ENCODE data around the gene RAD51B.

DNA sequence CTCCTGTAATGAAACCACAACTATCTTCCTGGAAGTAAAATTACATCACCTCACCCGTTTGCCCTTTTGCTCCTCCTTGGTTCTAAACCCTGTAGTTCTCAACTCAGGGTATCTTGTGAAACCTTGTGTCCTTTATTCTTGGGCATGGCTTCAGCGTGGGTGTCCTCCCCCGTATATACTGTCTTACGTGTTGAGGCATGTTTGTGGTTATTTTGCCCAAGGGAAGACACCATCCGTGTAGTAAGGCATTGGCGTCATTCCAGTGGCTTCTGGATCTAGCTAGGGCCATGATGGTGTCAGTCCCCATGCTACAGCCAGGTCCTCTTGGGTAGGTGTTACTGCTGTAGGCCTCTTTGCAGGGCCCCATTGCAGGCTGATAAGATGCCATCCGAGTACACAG lies 857.9 kb downstream of the RAD51B start:
- TF ChIP-seq, protein P1, sequence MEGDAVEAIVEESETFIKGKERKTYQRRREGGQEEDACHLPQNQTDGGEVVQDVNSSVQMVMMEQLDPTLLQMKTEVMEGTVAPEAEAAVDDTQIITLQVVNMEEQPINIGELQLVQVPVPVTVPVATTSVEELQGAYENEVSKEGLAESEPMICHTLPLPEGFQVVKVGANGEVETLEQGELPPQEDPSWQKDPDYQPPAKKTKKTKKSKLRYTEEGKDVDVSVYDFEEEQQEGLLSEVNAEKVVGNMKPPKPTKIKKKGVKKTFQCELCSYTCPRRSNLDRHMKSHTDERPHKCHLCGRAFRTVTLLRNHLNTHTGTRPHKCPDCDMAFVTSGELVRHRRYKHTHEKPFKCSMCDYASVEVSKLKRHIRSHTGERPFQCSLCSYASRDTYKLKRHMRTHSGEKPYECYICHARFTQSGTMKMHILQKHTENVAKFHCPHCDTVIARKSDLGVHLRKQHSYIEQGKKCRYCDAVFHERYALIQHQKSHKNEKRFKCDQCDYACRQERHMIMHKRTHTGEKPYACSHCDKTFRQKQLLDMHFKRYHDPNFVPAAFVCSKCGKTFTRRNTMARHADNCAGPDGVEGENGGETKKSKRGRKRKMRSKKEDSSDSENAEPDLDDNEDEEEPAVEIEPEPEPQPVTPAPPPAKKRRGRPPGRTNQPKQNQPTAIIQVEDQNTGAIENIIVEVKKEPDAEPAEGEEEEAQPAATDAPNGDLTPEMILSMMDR (conservative IDR thresholded peaks at IDR 0.05), result no peak
- no peak for TF ChIP-seq ZFX (IDR thresholded peaks at IDR 0.05)

Measured in C4-2B (cell line).